ENCODE measurements around the gene NBAS. TPM values are rescaled to one million over a fixed set of nuclear protein-coding genes. Genes with fewer than 3 reads are reported as not detected.

Gene NBAS
- total and polyA plus RNA-seq, 10 of the 15 experiments (the other 5 are each of a cell fraction or from before 2014, with no cell fraction given) = 4.3 to 32.7 (median 20.8) TPM

GRCh38 chr2:15346624-15347023 is 214.5 kb downstream of the NBAS start:
- Histone ChIP-seq H3K27me3 (replicated peaks in 1 of 2; ENCODE audit: control insufficient read depth in 2 of 2, insufficient read depth in 2 of 2, low read length in 1 of 2) (no peaks in the 10 kb centered on the region), H3K79me2 (ENCODE audit: control insufficient read depth, insufficient read depth, low read length) (no peaks in the 10 kb centered on the region), H2AFZ (ENCODE audit: control insufficient read depth, low read depth, low read length) (no peak overlapping the region), H3K4me2 (ENCODE audit: control insufficient read depth, insufficient read depth) (no peak overlapping the region), H3K27ac (ENCODE audit: control insufficient read depth, insufficient read depth) (no peak overlapping the region), H3K4me1 (ENCODE audit: control insufficient read depth, insufficient read depth, low read length) (no peaks in the 10 kb centered on the region), H3K9ac (ENCODE audit: control insufficient read depth, insufficient read depth, low read length) (no peak overlapping the region), H3K9me3 (replicated peaks; ENCODE audit: control insufficient read depth, insufficient read depth, low read length) (no peaks in the 10 kb centered on the region), H3K36me3 (ENCODE audit: control insufficient read depth in 2 of 2, insufficient read depth in 2 of 2, low read length in 1 of 2) (no peaks in the 10 kb centered on the region; a peak in 1 of 4 replicates), H3K4me3 (no peak overlapping the region), H4K20me1 (ENCODE audit: control insufficient read depth, insufficient read depth) (no peaks in the 10 kb centered on the region)
- RAD21 ChIA-PET (ENCODE audit: unreplicated experiment) = no interaction called here
- WGBS (ENCODE audit: insufficient coverage, insufficient replicate concordance, low lambda C conversion rate, missing lambda C conversion rate) = 94% methylated on average over 1 of the region's 1 CpG
- in situ Hi-C loops (cut with MboI) = no loop called here
- no TSS peak for BruUV-seq (replicated peaks)
- intact Hi-C loops (cut with micrococcal nuclease; ENCODE audit: unreplicated experiment) = no loop called here
- POLR2A ChIA-PET = no interaction called here
- SMC1A ChIA-PET (ENCODE audit: uncharacterized antibody, unreplicated experiment) = no interaction called here
- CTCF ChIA-PET = no interaction called here
- TF ChIP-seq SRF (IDR thresholded peaks at IDR 0.05; ENCODE audit: low read depth in 2 of 2, low read length in 2 of 2) = no peak
- no peak for TF ChIP-seq TAF1 (IDR thresholded peaks at IDR 0.05; ENCODE audit: borderline replicate concordance, low read depth, low read length)
- TF ChIP-seq CUX1 (IDR thresholded peaks at IDR 0.05; ENCODE audit: insufficient replicate concordance, low read depth, low read length) = no peak
- TF ChIP-seq IKZF1 (conservative IDR thresholded peaks at IDR 0.05) = no peak
- no peak for TF ChIP-seq YBX1 (IDR thresholded peaks at IDR 0.05)
- DNase-seq (ENCODE audit: low read depth, low spot score) = no peak
- no peak for FAIRE-seq
- no peak for ATAC-seq

Data from GM12878 (cell line).